SH-SY5Y (cell line): ENCODE measurements around the gene FOXL1.

Source experiments
- GATA2 ChIP-seq: IDR thresholded peaks from 2 replicates; pipeline ENCODE4 v1.6.1; 2011; ENCODE audit warnings: mild to moderate bottlenecking, low read depth, low read length
- GATA3 ChIP-seq: IDR thresholded peaks from 2 replicates; pipeline ENCODE4 v1.6.1; 2011; ENCODE audit warnings: low read depth, mild to moderate bottlenecking, low read length, moderate library complexity

DNA sequence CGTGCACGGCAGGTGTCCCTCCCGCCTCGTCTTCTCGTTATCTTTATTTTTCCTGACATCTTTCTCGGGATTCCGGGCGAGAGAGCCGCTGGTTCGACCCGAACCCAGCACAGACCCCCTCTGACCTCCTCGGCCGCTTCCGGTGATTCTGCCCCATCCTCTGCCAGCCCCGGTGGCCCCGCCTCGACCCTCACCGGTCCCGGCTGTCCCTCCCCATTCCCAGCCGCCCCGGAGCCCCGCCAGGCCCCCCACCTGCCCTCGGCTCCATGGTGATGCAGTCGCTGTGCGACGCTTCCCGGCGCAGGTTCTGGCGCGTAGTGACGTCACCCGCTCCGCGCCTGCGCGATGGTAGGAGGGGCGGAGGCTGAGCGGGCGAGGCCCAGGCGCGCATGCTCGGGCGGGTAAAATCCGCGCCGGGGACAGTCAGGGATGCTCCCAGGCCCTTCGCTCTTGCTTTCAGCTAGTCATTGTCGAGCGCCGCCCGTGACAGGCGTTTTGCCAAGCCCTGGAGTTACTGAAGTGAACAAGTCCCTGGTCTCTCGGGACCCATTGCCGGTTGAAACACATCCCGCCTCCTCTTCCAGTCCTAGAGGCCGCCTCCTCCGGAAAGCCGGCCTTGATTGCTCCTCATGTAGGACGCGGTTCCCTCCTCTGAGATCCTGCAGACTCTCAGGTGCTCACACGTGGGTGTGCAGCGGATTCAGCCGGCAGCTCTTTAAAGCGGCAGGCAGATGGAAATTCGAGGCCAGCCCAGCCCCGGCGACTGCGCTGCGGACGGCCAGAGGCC lies 23.2 kb upstream of the FOXL1 start, which contains the start of gene MTHFSD:
- TF ChIP-seq GATA2, result no peak
- no peak for TF ChIP-seq GATA3
